Stimulated activated CD4-positive, alpha-beta T cell treated with anti-CD3 and anti-CD28 coated beads, Interleukin-4, amount 100 ng/mL, for 24 hours (primary cell): ENCODE data around the gene NLRP1.

Experiments
- DNase-seq: peaks from one replicate; pipeline ENCODE4 v3.0.0-alpha.2; 2020

The NLRP1 gene

DNA sequence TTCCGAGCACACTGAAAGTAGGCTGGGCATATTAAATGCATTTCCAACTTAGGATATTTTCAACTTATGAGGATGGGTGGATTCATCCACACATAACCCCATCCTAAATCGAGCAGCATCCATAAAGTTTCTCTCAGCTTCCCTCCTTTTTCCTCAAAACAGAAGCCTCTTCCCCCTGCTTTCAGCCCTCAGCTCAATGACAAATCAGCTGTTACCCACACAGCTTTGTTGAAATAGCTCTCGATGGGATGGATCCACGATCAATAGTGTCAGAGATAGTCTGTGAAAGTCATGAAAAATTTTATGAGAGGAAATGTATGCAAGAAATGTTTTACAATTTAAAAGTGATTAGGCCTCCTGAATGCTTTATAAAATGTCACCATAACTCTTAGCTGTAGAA lies 118.0 kb downstream of the NLRP1 start:
- no peak for DNase-seq

DNA sequence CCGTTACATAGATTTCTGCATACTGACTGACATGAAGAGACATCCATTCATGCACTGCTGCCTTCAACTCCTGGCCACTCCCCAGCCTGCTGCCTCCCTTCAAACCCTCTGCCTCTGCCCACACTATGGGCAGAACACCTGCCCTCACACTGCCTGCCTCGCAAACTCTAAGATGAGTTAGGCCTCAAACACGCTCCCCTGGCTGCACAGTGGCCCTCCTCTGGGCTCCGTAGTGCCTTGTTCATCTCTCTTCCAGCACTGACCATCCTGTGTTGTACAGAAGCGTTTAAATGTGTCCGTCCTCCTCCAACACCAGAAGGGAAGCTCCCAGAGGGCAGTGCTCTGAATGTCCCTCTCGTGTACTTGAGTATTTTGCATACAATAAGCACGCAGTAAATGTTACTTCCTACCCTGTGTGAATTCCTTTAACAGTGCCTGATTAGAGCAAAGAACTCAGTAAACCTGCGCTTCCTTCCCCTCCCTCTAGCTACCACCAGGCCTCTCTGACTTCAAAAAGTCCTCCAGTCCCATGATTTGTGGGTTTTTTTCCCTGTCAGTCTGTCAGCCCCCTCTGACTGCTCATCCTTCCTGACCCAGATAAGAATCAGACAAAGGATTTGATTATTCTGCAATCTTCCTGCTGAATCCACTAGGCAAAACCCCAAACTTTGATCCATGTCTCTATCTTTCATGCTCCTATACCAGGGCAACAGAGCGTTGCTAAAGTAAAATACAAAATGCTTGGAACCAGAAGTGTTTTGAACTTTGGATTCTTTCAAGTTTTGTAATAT lies 119.4 kb downstream of the NLRP1 start:
- no peak for DNase-seq
